CD4-positive, alpha-beta T cell treated with Interleukin-6 for 4 hours (primary cell): ENCODE data around the gene MBOAT7.
"Not testable (repeated sequence)": the region's sequence is repeated elsewhere in the genome, so short reads cannot be mapped to it uniquely, and the experiment has no call there.

Experiments used
- DNase-seq: peaks from one replicate; pipeline ENCODE4 v3.0.0-alpha.2; 2020; ENCODE audit warnings: mixed read lengths

The MBOAT7 gene

DNA sequence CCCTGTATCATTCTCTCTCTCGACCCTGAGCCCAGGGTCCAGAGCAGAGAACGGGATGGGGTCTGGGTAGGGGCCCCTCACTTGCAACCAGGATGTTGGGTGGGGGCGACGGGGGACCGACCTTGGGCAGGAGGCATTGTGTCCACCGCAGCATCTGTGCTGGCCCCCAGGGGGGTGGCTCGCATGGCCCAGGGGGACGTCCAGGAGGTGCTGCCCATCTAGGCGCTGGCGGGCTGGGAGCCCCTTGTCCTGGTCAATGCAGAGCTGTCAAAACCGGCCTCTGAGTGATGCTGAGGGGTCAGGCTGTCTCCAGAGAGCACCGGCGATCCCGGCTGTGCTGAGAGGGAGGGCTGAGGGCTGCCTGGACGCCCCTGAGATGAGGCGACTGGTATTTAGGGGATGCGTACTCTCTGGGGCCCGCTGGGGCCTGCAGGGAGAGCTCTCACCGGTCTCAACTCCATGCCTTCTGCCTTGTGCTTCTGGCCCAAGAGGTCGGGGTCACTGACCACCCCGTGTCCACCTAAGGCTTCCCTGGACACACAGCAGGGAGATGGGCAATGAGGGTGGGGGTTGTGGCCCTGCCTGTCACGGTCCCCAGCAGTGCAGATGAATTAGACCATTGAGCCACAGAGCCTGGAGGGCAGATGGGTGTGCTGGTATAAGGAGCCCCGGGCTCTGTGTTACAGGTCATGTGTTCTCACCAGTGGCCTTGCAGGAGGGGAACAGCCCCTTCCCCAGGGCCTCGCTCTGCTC, 19.9 kb upstream of the MBOAT7 start:
- no peak for DNase-seq

- DNase-seq: no peak
Measured at GRCh38 chr19:54208784-54209057, 19.3 kb upstream of the MBOAT7 start.

DNA sequence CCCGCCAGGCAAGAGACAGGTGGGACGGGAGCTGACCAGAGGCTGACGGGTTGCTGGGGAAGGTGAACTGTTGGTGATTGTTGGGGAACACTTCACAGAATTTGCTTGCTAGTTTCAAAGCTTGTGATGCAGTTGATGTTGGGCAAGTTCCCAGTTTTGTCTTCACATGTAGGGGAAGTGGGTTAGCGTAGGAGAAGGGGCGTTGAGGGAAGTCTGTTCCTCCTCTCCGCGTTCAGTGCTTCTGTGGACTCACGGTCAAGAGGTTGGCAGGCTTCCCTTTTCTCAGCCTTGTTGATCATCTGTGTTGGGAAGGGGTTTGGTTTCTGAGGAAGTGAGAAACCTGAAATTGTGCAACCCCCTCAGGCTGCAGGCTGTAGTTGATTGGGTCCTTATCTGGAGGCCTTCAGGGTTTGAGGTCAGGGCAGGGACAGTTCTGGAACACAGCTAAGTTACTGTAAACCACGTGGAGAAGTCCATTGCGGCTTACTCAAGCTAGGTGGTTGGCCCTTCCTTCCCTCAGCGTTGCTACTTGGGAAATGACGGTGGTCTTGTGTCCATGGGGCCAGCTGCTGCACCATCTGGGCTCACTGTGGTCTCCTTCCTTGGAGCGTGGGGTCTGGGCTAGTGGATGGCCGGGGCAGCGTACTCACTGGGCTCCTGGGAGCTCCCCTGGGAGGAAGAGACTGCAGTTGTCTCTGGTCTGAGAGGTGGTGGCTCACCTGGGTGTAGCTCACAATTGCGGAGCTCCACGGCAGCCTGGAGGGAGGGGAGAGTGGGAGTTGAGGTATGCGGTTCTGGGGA, 18.8 kb upstream of the MBOAT7 start:
- DNase-seq: peak; percentile 39

GRCh38 chr19:54207676-54207982, 18.2 kb upstream of the MBOAT7 start:
- DNase-seq: no peak

GRCh38 chr19:54207193-54207592, 17.8 kb upstream of the MBOAT7 start:
- DNase-seq: not testable (repeated sequence)

GRCh38 chr19:54206831-54207177, 17.4 kb upstream of the MBOAT7 start:
- DNase-seq: no peak

DNA sequence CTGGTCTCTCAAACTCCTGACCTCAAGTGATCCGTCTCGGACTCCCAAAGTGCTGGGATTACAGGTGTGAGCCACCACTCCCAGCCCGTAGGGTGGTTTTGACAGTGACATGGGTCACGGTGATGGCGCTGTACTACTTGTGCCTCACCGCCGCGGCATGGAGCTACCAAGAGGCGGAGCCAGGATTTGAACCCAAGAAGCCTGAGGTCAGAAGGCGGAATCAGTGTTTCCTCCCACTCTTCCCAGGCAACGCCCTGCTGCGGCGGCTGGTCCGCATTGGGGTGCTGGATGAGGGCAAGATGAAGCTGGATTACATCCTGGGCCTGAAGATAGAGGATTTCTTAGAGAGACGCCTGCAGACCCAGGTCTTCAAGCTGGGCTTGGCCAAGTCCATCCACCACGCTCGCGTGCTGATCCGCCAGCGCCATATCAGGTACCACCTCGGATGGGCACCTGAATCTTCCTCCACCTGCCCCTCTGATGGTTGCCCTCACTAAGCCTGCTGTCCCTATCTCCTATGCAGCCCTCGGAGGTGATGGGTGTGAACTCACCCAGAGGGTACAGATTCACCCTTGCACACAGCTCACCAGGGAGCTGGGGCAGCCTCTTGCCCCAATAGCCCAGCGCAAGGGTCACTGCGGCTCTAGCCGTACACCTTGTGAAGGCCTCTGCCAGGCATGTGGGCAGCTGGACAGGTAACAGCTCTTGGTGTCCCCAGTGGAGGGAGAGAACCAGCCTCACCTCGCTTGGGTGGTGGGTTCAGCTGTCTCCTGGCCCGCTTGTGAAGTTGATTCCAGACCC, 16.9 kb upstream of the MBOAT7 start:
- DNase-seq: no peak

DNA sequence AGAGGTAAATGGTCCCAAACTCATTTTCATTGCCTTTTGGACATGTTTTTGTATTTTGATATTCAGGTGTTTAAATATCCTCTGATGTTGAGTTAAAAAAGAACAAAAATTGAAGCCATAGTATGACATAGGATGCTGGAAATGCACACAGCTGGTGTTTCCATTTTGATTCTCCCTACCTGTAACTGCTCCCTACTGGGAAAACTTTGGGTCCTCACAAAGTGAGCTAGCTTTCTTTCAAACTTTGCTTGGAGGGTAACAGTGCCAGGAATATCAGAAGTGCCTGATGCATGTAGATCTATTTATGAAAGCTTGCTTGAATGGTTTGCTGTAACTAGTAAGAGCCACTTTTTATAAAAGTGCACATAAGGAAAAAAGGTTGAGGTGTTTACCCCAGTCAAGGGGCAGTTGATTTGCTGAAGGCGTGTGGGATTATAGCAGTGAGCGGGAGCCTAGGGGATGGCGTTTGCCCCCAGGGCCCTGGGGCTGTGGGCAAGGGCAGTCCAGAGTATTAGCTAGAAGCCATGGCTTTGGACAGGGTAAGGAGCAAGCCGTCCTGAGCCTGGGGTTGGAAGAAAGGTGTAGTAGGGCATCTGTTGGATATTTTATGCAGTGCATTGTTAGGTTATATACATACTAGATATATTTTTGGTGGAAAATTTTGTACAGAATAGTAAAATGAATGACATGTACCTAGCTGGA, 15.5 kb upstream of the MBOAT7 start:
- DNase-seq: no peak

GRCh38 chr19:54203151-54203611, 13.8 kb upstream of the MBOAT7 start:
- no peak for DNase-seq

DNA sequence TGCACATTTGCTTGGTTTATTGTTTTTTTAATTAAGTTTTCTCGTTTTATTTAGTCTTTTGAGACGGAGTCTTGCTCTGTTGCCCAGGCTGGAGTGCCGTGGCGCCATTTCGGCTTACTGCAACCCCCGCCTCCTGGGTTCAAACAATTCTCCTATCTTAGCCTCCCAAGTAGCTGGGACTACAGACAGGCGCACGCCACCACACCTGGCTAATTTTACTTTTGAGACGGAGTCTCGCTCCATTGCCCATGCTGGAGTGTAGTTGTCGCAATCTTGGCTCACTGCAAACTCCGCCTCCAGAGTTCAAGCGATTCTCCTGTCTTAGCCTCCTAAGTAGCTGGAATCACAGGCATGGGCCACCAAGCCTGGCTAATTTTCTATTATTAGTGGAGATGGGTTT, 12.6 kb upstream of the MBOAT7 start:
- no peak for DNase-seq

- DNase-seq: no peak
Measured at GRCh38 chr19:54201172-54201701, 11.9 kb upstream of the MBOAT7 start.

DNA sequence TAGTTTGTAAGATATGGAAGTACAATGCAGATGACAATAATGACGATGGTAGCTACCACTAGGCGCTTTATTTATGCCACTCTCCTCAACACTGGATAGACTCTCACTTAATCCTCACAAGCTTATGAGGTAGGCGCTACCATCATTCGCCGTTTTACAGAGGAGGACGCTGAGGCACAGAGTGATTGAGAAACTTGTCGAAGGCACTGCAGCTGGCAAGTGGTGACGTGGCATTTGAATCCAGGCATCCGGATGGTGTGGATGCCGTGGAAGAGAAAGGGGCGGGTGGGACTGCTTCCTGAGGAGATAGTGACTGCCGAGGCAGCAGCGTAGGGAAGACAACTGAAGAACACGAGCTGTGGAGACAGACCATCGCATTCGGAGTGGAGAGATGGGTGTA, 10.0 kb upstream of the MBOAT7 start:
- no peak for DNase-seq

GRCh38 chr19:54197121-54197520, 7.7 kb upstream of the MBOAT7 start:
- DNase-seq: no peak

GRCh38 chr19:54196536-54196935, 7.2 kb upstream of the MBOAT7 start:
- no peak for DNase-seq

- not testable (repeated sequence) for DNase-seq
Measured at GRCh38 chr19:54194463-54194862, 5.1 kb upstream of the MBOAT7 start.

- DNase-seq: no peak
Measured at GRCh38 chr19:54193011-54193410, 3.6 kb upstream of the MBOAT7 start.

DNA sequence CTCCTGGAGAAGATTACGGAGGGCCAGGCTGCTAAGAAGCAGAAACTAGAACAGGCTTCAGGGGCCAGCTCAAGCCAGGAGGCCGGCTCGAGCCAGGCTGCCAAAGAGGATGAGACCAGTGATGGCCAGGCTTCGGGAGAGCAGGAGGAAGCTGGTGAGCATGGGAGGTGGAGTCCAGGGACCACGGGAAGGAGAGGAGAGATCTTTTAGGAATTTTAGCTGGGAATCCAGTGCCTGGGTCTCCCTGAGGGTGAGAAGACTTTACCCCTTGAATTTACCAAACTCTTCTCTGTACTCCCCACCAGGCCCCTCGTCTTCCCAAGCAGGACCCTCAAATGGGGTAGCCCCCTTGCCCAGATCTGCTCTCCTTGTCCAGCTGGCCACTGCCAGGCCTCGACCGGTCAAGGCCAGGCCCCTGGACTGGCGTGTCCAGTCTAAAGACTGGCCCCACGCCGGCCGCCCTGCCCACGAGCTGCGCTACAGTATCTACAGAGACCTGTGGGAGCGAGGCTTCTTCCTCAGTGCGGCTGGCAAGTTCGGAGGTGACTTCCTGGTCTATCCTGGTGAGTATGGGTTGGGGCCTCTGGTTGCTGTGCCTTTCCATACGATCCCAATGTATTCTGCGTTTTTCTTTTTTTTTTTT, 2.6 kb upstream of the MBOAT7 start:
- no peak for DNase-seq

GRCh38 chr19:54191011-54191810, 1.8 kb upstream of the MBOAT7 start, which contains the start of gene TSEN34:
TSS of gene TSEN34 (plus strand) at chr19:54191308. CDS start at chr19:54191365, 57 bp downstream.
- peak; percentile 92 for DNase-seq

- peak; percentile 100 for DNase-seq
Measured at GRCh38 chr19:54190503-54191010, 1.2 kb upstream of the MBOAT7 start.

DNA sequence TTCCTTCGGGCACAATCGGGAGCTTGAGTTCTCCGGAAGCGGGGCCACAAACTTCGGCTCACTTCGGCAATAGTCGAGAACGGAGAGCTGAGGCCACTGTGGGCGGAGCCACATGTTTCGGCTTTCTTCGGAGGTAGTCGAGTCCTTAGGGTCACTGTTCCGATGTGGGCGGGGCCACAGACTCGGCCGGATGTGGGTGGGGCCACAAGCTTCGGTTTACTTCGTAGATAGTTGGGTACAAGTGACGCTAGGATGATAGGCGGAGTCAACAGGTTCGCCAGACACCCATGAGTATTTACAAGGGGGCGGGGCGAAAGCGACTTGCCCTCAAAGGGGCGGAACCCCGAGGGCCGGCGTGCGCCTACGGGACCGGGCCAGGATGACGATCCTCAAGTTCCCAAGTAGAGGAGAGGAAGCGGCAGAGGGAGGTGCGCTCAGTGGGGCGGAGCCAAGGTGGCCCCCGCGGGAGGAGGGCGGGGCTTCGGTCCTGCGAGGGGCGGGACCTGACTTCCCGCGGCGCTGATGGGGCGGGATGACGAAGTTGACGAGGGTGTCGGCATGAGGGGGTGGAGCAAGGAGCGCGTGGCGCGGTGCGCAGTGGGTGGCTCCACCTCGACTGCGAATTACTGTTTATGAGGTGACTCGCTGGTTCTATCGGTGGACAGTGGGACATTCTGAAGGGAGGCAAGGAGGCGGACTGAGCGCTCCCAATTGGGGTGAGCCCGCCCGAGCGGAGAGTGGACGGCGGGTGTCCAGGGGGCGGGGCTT, 539 bp upstream of the MBOAT7 start:
- DNase-seq: peak; percentile 100
